Mucosa of rectum (tissue), 2 donors: Measurements from ENCODE around the gene ERGIC1.
"Not testable (repeated sequence)": the region's sequence is repeated elsewhere in the genome, so short reads cannot be mapped to it uniquely, and the experiment has no call there.

Source experiments
- H3K27ac ChIP-seq, 2 donors: one replicate each; pipeline ENCODE4 v1.7.0; 2013; ENCODE audit warnings: inconsistent platforms in 2 of 2, low read depth in 2 of 2, low read length in 2 of 2
- H3K27me3 ChIP-seq, 2 donors: one replicate each; pipeline ENCODE4 v1.7.0; 2013; ENCODE audit warnings: low read length in 2 of 2; ENCODE audit not compliant: control insufficient read depth in 2 of 2, insufficient read depth in 2 of 2
- H3K36me3 ChIP-seq, 2 donors: one replicate each; pipeline ENCODE4 v1.7.0; 2013; ENCODE audit warnings: low read length in 2 of 2; ENCODE audit not compliant: control insufficient read depth in 2 of 2, insufficient read depth in 2 of 2
- H3K4me1 ChIP-seq, 2 donors: one replicate each; pipeline ENCODE4 v1.7.0; 2013; ENCODE audit warnings: low read length in 2 of 2, mild to moderate bottlenecking in 1 of 2; ENCODE audit not compliant: control insufficient read depth in 2 of 2, insufficient read depth in 2 of 2
- H3K4me3 ChIP-seq, 2 donors: one replicate each; pipeline ENCODE4 v1.7.0; 2013; ENCODE audit warnings: low read length in 2 of 2
- H3K9ac ChIP-seq, 2 donors: one replicate each; pipeline ENCODE4 v1.7.0; 2013; ENCODE audit warnings: low read length in 2 of 2, low read depth in 1 of 2, mild to moderate bottlenecking in 1 of 2
- H3K9me3 ChIP-seq, 2 donors: one replicate each; pipeline ENCODE4 v1.7.0; 2013; ENCODE audit warnings: low read length in 2 of 2; ENCODE audit not compliant: control insufficient read depth in 2 of 2
- donor health status: healthy.
- donor health status: Normal muscosa, but diverticular disease.

The ERGIC1 gene

DNA sequence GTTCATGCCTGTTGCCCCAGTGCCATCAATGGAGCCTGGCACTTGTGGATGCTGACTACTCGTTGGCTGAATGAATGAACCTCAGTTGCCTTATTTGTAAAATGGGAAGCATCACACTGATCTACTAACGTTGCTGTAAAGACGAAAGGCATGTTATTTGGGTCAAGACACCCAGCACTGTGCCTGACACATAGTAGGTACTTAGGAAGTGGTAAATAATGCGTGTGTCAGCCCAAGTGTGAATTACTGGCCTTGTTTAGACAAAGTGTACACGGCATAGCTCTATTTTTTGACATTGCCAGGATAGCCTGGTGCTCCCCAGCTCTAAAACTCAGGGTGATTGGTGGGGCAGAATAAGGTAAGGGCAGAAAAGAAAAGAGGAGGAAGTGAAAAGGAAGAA is 27.4 kb downstream of the ERGIC1 start:
- Histone ChIP-seq H3K27ac (peak overlapping the region; percentile 83 to 86), H3K27me3 (no peaks in the 10 kb centered on the region), H3K4me3 (no peak overlapping the region), H3K36me3 (peaks cover 2% of the 10 kb centered on the region in 2 donors), H3K9ac (no peak overlapping the region), H3K4me1 (peaks cover 37 to 38% of the 10 kb centered on the region in 2 donors), H3K9me3 (no peaks in the 10 kb centered on the region)

DNA sequence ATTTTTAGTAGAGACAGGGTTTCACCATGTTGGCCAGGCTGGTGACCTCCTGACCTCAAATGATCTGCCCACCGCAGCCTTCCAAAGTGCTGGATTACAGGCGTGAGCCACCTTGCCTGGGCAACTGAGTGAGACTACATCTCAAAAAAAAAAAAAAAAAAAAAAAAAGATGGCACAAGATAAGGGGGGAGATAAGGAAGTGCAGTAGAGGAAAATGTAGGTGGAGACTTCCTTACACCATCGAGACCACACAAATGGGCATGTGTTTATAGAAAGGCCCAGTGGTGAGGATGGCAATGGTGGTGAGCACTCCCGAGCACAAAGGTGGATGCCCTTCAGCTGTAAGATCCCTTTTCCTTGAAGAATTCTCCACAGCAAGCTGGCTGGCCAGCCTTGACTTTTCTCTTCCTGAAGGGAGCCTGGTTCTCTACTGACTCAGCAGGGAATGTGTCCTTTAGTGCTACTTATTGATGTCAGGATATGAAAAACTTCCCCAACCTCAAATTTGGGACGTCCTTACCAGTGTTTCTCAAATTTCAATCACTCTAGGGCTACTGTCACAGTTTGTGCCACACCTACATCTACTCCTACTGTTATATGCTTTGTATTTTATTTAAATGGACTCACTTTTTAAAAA is 28.2 kb downstream of the ERGIC1 start:
- Histone ChIP-seq H3K27me3 (no peaks in the 10 kb centered on the region), H3K9me3 (no peaks in the 10 kb centered on the region), H3K4me1 (peaks cover 37 to 42% of the 10 kb centered on the region in 2 donors), H3K36me3 (peaks cover 2 to 7% of the 10 kb centered on the region in 2 donors), H3K27ac (no peak overlapping the region), H3K4me3 (no peak overlapping the region), H3K9ac (no peak overlapping the region)

DNA sequence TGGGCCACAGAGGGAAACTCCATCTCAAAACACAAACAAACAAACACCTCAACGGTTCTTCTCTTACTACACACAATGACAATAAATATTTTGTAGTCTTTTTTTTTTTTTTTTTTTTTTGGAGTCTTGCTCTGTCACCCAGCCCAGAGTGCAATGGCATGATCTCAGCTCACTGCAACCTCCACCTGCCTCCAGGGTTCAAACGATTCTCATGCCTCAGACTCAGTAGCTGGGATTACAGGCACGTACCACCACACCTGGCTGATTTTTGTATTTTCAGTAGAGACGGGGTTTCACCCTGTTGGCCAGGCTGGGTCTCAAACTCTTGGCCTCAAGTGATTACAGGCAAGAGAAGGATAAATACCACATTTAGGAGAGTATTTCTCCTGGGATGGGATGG is 30.1 kb downstream of the ERGIC1 start:
- not testable (repeated sequence) for H3K27me3 ChIP-seq, H3K9me3 ChIP-seq, H3K9ac ChIP-seq, H3K27ac ChIP-seq, H3K4me3 ChIP-seq
- Histone ChIP-seq H3K4me1 (peaks cover 31 to 39% of the 10 kb centered on the region in 2 donors), H3K36me3 (peaks cover 2 to 11% of the 10 kb centered on the region in 2 donors)

GRCh38 chr5:172864747-172865146 is 30.7 kb downstream of the ERGIC1 start:
- H3K36me3 ChIP-seq, result peaks cover 2 to 11% of the 10 kb centered on the region in 2 donors
- no peak overlapping the region for H3K9ac ChIP-seq
- peaks cover 28 to 33% of the 10 kb centered on the region in 2 donors for H3K4me1 ChIP-seq
- no peak overlapping the region for H3K27ac ChIP-seq
- no peaks in the 10 kb centered on the region for H3K9me3 ChIP-seq
- H3K27me3 ChIP-seq, result no peaks in the 10 kb centered on the region
- H3K4me3 ChIP-seq, result no peak overlapping the region

DNA sequence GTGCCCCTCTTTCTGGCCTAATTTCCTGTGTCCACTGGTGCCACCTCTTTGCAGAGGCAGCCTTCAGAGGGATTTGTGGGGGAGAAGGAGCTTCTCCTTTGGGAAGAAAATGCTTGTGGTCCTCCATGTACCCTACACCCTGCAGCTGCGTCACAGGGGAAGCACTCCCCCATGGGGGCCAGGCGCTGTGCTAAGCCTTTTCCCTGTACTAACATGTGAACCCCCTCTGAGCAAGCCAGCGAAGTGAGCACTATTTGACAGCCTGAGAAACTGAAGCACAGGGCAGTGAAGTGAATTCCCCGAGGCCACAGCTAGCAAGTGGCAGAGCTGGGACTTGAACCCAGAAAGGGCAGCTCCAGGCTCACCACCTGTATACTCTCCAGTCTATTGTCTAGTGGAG is 32.3 kb downstream of the ERGIC1 start:
- Histone ChIP-seq H3K27ac (no peak overlapping the region), H3K4me1 (peaks cover 13 to 24% of the 10 kb centered on the region in 2 donors), H3K4me3 (no peak overlapping the region)

GRCh38 chr5:172866802-172867748 is 33.0 kb downstream of the ERGIC1 start:
- Histone ChIP-seq H3K4me3 (no peak overlapping the region), H3K27ac (peak overlapping the region in 1 of 2 donors; percentile 11)

More for the DNA sequence above, 32.3 kb downstream of the ERGIC1 start:
- no peak overlapping the region for H3K9ac ChIP-seq
- H3K36me3 ChIP-seq, result peaks cover 2 to 11% of the 10 kb centered on the region in 2 donors
- no peaks in the 10 kb centered on the region for H3K9me3 ChIP-seq
- H3K27me3 ChIP-seq, result no peaks in the 10 kb centered on the region

GRCh38 chr5:172867761-172868435 is 33.8 kb downstream of the ERGIC1 start:
- no peaks in the 10 kb centered on the region for H3K9me3 ChIP-seq

More at GRCh38 chr5:172866802-172867748, 33.0 kb downstream of the ERGIC1 start:
- H3K27me3 ChIP-seq, result no peaks in the 10 kb centered on the region
- peaks cover 2 to 11% of the 10 kb centered on the region in 2 donors for H3K36me3 ChIP-seq
- no peak overlapping the region for H3K9ac ChIP-seq
- H3K9me3 ChIP-seq, result no peaks in the 10 kb centered on the region
- peaks cover 11 to 21% of the 10 kb centered on the region in 2 donors for H3K4me1 ChIP-seq

GRCh38 chr5:172868436-172868923 is 34.4 kb downstream of the ERGIC1 start:
- Histone ChIP-seq H3K9me3 (no peaks in the 10 kb centered on the region), H3K4me3 (no peak overlapping the region), H3K36me3 (peaks cover 0 to 11% of the 10 kb centered on the region in 2 donors), H3K9ac (peak overlapping the region in 1 of 2 donors; percentile 28), H3K27ac (peak overlapping the region; percentile 49 to 74), H3K27me3 (no peaks in the 10 kb centered on the region), H3K4me1 (peaks cover 11 to 24% of the 10 kb centered on the region in 2 donors)

More at GRCh38 chr5:172867761-172868435, 33.8 kb downstream of the ERGIC1 start:
- H3K4me1 ChIP-seq, result peaks cover 11 to 21% of the 10 kb centered on the region in 2 donors
- H3K9ac ChIP-seq, result no peak overlapping the region
- H3K4me3 ChIP-seq, result no peak overlapping the region
- no peaks in the 10 kb centered on the region for H3K27me3 ChIP-seq
- H3K27ac ChIP-seq, result peak overlapping the region; percentile 11 to 49
- H3K36me3 ChIP-seq, result peaks cover under 1 to 9% of the 10 kb centered on the region in 2 donors

GRCh38 chr5:172868924-172869591 is 35.0 kb downstream of the ERGIC1 start:
- Histone ChIP-seq H3K4me1 (peaks cover 11 to 24% of the 10 kb centered on the region in 2 donors), H3K4me3 (no peak overlapping the region), H3K9me3 (no peaks in the 10 kb centered on the region), H3K36me3 (peaks cover 0 to 11% of the 10 kb centered on the region in 2 donors), H3K27me3 (no peaks in the 10 kb centered on the region), H3K27ac (peak overlapping the region; percentile 68 to 74), H3K9ac (peak overlapping the region in 1 of 2 donors; percentile 28)
